K562 (cell line): Measurements from ENCODE around the gene RNF13. TPM values are rescaled to one million over a fixed set of nuclear protein-coding genes. Genes with fewer than 3 reads are reported as not detected.

Source experiments
- ATAC-seq: fragments of 200-7000 bp; cut with Tn5 transposase; 3 replicates; pipeline ENCODE4 v1.9.1; 2020; ENCODE audit warnings: moderate library complexity
- BruUV-seq: library from RNA; stranded (reverse); fragments of 400-500 nt; replicated peaks from 2 replicates; lab custom pipeline; 2021; lab: Mats Ljungman, UMichigan
- CTCF ChIA-PET: fragments of 300-600 bp; formaldehyde crosslinking; extraction: SDS; loops from one replicate; lab custom pipeline; 2021; ENCODE audit warnings: low intra/inter-chr PET ratio; lab: Yijun Ruan, JAX
- POLR2A ChIA-PET: fragments of 300-600, 350-650 bp; sonication (Branson Sonifier 250); formaldehyde crosslinking; extraction: SDS; loops from one replicate; lab custom pipeline; 2021; ENCODE audit warnings: antibody characterized with exemption, inconsistent platforms; lab: Yijun Ruan, JAX
- DNase-seq, 4 experiments: peaks; one replicate each; pipeline versions ENCODE4 v3.0.0 to v3.0.0-alpha.2; 2011 to 2018; ENCODE audit warnings: low spot score in 3 of 4, mixed read lengths in 3 of 4; ENCODE audit errors: extremely low read depth in 1 of 4
- FAIRE-seq: peaks from 2 replicates; lab custom pipeline; 2011; peaks lifted over from hg19 to GRCh38; lab: Jason Lieb, UNC
- H2AFZ ChIP-seq: 2 replicates; pipeline ENCODE4 v1.6.0; 2011; ENCODE audit warnings: low read depth, low read length, control low read depth, inconsistent platforms
- H3K27ac ChIP-seq: fragments of 200-600 bp; 3 replicates; pipeline ENCODE4 v1.8.0; 2011; ENCODE audit warnings: low read depth, mild to moderate bottlenecking, control low read depth, inconsistent platforms, low read length, moderate library complexity, mixed read lengths; ENCODE audit errors: extremely low read depth
- H3K27me3 ChIP-seq, 2 experiments: fragments of 300-600 bp in 1 of 2; 2 replicates in 1 of 2; 3 replicates in 1 of 2; pipeline versions ENCODE4 v1.6.0 to v1.8.0; 2011; ENCODE audit warnings: inconsistent platforms in 2 of 2, low read length in 2 of 2, mild to moderate bottlenecking in 1 of 2, mixed read lengths in 1 of 2, moderate library complexity in 1 of 2; ENCODE audit not compliant: control insufficient read depth in 2 of 2, insufficient read depth in 2 of 2
- H3K36me3 ChIP-seq: fragments of 300-600 bp; 3 replicates; pipeline ENCODE4 v1.8.0; 2011; ENCODE audit warnings: mild to moderate bottlenecking, low read length, inconsistent platforms; ENCODE audit not compliant: control insufficient read depth, insufficient read depth
- H3K4me1 ChIP-seq, 2 experiments: fragments of 200-600 bp in 1 of 2; replicated peaks in 1 of 2; 2 replicates in 1 of 2; 3 replicates in 1 of 2; pipeline versions ENCODE4 v1.5.1 to v1.8.0; 2011; ENCODE audit warnings: inconsistent platforms in 2 of 2, low read length in 2 of 2, mild to moderate bottlenecking in 1 of 2, mixed read lengths in 1 of 2, moderate library complexity in 1 of 2; ENCODE audit not compliant: control insufficient read depth in 2 of 2, insufficient read depth in 2 of 2
- H3K4me2 ChIP-seq: 2 replicates; pipeline ENCODE4 v1.6.1; 2011; ENCODE audit warnings: low read length, control low read depth, inconsistent platforms, mixed read lengths; ENCODE audit not compliant: insufficient read depth
- H3K4me3 ChIP-seq: fragments of 200-600 bp; sonication (generic), shearing (Covaris generic); 2 replicates; pipeline ENCODE4 v1.5.1; 2016; ENCODE audit warnings: control low read depth, inconsistent platforms
- H3K79me2 ChIP-seq: fragments of 200-600 bp; 3 replicates; pipeline ENCODE4 v1.8.0; 2011; ENCODE audit warnings: low read length, inconsistent platforms; ENCODE audit not compliant: control insufficient read depth, insufficient read depth
- H3K9ac ChIP-seq, 2 experiments: 2 replicates each; pipeline versions ENCODE4 v1.6.0 to v1.6.1; 2011; ENCODE audit warnings: low read depth in 2 of 2, low read length in 2 of 2, control low read depth in 1 of 2, inconsistent platforms in 1 of 2, mild to moderate bottlenecking in 1 of 2, mixed read lengths in 1 of 2; ENCODE audit not compliant: insufficient read depth in 1 of 2
- H3K9me1 ChIP-seq: one replicate; pipeline ENCODE4 v1.6.0; 2011; ENCODE audit warnings: inconsistent platforms, mild to moderate bottlenecking, low read length, moderate library complexity; ENCODE audit not compliant: control insufficient read depth, insufficient read depth
- H3K9me3 ChIP-seq: replicated peaks from 2 replicates; pipeline ENCODE4 v1.5.1; 2011; ENCODE audit warnings: low read depth, low read length, inconsistent platforms; ENCODE audit not compliant: control insufficient read depth, insufficient read depth
- H4K20me1 ChIP-seq: replicated peaks from 2 replicates; pipeline ENCODE4 v1.6.1; 2011; ENCODE audit warnings: low read length, inconsistent platforms, mixed read lengths; ENCODE audit not compliant: control insufficient read depth, insufficient read depth
- CHAMP1 ChIP-seq: fragments of 450-650 bp; IDR thresholded peaks from 2 replicates; pipeline ENCODE4 v1.6.1; 2016; ENCODE audit warnings: mild to moderate bottlenecking
- ELK3 ChIP-seq: fragments of 450-650 bp; formaldehyde crosslinking; IDR thresholded peaks from 2 replicates; pipeline ENCODE4 v1.4.0; 2020; ENCODE audit warnings: mild to moderate bottlenecking
- HIVEP1 ChIP-seq: fragments of 250-450 bp; sonication (Bioruptor Pico); IDR thresholded peaks from 2 replicates; pipeline ENCODE4 v1.4.0; 2020; ENCODE audit warnings: mild to moderate bottlenecking
- LARP7 ChIP-seq: fragments of 450-650 bp; IDR thresholded peaks from 2 replicates; pipeline ENCODE4 v1.6.1; 2016
- NR2F6 ChIP-seq: fragments of 450-650 bp; formaldehyde crosslinking; IDR thresholded peaks from 2 replicates; pipeline ENCODE4 v1.4.0; 2020; ENCODE audit warnings: mild to moderate bottlenecking
- POLR2H ChIP-seq: IDR thresholded peaks from 2 replicates; pipeline ENCODE4 v1.6.1; 2016; ENCODE audit warnings: missing genetic modification characterization, low read depth, mild to moderate bottlenecking, control low read depth, missing compliant biosample characterization, moderate library complexity
- PRMT5 ChIP-seq: sonication (generic); formaldehyde crosslinking; IDR thresholded peaks from 2 replicates; pipeline ENCODE4 v1.5.0; 2020; ENCODE audit warnings: missing genetic modification reagents
- RBM39 ChIP-seq: fragments of 200-400 bp; formaldehyde crosslinking; optimal IDR thresholded peaks from 2 replicates; pipeline ENCODE3; 2018; ENCODE audit warnings: low read depth, low read length
- RNF2 ChIP-seq: sonication (generic); IDR thresholded peaks from 2 replicates; pipeline ENCODE4 v1.6.1; 2016
- TAF1 ChIP-seq: IDR thresholded peaks from 2 replicates; pipeline ENCODE4 v1.6.1; 2011; ENCODE audit warnings: mild to moderate bottlenecking, low read length, moderate library complexity; ENCODE audit not compliant: insufficient read depth, control insufficient read depth, severe bottlenecking; ENCODE audit errors: extremely low read depth
- ZBTB2 ChIP-seq: fragments of 450-650 bp; IDR thresholded peaks from 2 replicates; pipeline ENCODE4 v1.6.1; 2016; ENCODE audit warnings: antibody characterized with exemption
- ZNF699 ChIP-seq: fragments of 250-450 bp; sonication (Bioruptor Pico); IDR thresholded peaks from 2 replicates; pipeline ENCODE4 v1.8.0; 2021; ENCODE audit warnings: mild to moderate bottlenecking, moderate library complexity; ENCODE audit not compliant: insufficient replicate concordance
- ZNF76 ChIP-seq: fragments of 250-450 bp; sonication (Bioruptor Pico); IDR thresholded peaks from 2 replicates; pipeline ENCODE4 v1.4.0; 2020; ENCODE audit warnings: mild to moderate bottlenecking, moderate library complexity, borderline replicate concordance
- WGBS: fragments of 100-300 bp; shearing (Covaris generic); methylation state at CpG from one replicate; pipeline ENCODE4 v1.1.6; 2016; ENCODE audit warnings: low coverage, mixed read lengths; ENCODE audit not compliant: insufficient coverage; ENCODE audit errors: missing lambda C conversion rate; 5-methylcytosine and 5-hydroxymethylcytosine counted together
- in situ Hi-C: fragments of 300-500 bp; cut with MboI; formaldehyde crosslinking; loops from 4 replicates; pipeline ENCODE4 v1.15.0; 2018; ENCODE audit warnings: inconsistent platforms, mixed read lengths
- intact Hi-C: fragments of 100-400 bp; cut with micrococcal nuclease; formaldehyde crosslinking; loops from 2 replicates; pipeline ENCODE4 v1.14.2; 2022
- polyA plus RNA-seq, 8 experiments: library from polyadenylated mRNA; depleted of rRNA in 4 of 8; stranded (reverse) in 5 of 8; unstranded in 3 of 8; fragments of >200 nt; fragmentation: Nextera tagmentation in 2 of 8; fragmentation: Illumina TruSeq in 1 of 8; extraction: Ambion mirVana in 2 of 8; extraction: Trizol in 1 of 8; gene quantifications; 2 replicates each; pipeline versions ENCODE4 v1.2.1 to v1.2.3, GENCODE V29; 2011 to 2014; ENCODE audit warnings: inconsistent platforms in 1 of 8, missing spikeins in 1 of 8
- total RNA-seq, 7 experiments: library from RNA; depleted of rRNA in 6 of 7; stranded (reverse); fragments of >200 nt in 6 of 7; fragmentation: Illumina TruSeq in 2 of 7; extraction: Trizol in 2 of 7; gene quantifications; 2 replicates each; pipeline versions ENCODE4 v1.2.1 to v1.2.3, GENCODE V29; 2011 to 2021; ENCODE audit warnings: low replicate concordance in 1 of 7

RNF13 gene
- total and polyA plus RNA-seq, 9 of the 15 experiments (the other 6 are each of a cell fraction or from before 2014, with no cell fraction given) = 12.7 to 35.8 (median 18.9) TPM

GRCh38 chr3:149796026-149796425, 17.0 kb upstream of the RNF13 start:
- no peak overlapping the region for H3K9ac ChIP-seq
- H3K4me2 ChIP-seq = no peak overlapping the region
- no peak overlapping the region for H2AFZ ChIP-seq
- intact Hi-C loops = no loop called here
- H4K20me1 ChIP-seq = no peaks in the 10 kb centered on the region
- H3K79me2 ChIP-seq = no peaks in the 10 kb centered on the region
- H3K4me1 ChIP-seq = no peaks in the 10 kb centered on the region
- DNase-seq (no peak), ATAC-seq (no peak), FAIRE-seq (no peak)
- H3K4me3 ChIP-seq = no peak overlapping the region
- no peak overlapping the region for H3K27ac ChIP-seq
- peaks cover 0 to 4% of the 10 kb centered on the region in 2 experiments; a peak in 1 of 5 replicates for H3K27me3 ChIP-seq
- in situ Hi-C loops = no loop called here
- H3K9me1 ChIP-seq = no peaks in the 10 kb centered on the region
- CTCF ChIA-PET = no interaction called here
- no TSS peak for BruUV-seq
- TF ChIP-seq ELK3 (CRISPR knock-in tag) (no peak), LARP7 (no peak)
- no peaks in the 10 kb centered on the region for H3K9me3 ChIP-seq
- POLR2A ChIA-PET = no interaction called here
- no peaks in the 10 kb centered on the region for H3K36me3 ChIP-seq
- WGBS = 6% methylated on average over 1 of the region's 1 CpG

- CTCF ChIA-PET = no interaction called here
- Histone ChIP-seq H2AFZ (no peak overlapping the region), H3K4me1 (no peaks in the 10 kb centered on the region), H3K36me3 (no peaks in the 10 kb centered on the region), H3K9ac (no peak overlapping the region), H3K9me3 (no peaks in the 10 kb centered on the region), H3K79me2 (no peaks in the 10 kb centered on the region), H3K4me3 (no peak overlapping the region), H3K4me2 (no peak overlapping the region), H4K20me1 (no peaks in the 10 kb centered on the region), H3K27me3 (no peaks in the 10 kb centered on the region), H3K9me1 (no peaks in the 10 kb centered on the region), H3K27ac (no peak overlapping the region)
- in situ Hi-C loops (no loop called here), intact Hi-C loops (no loop called here)
- BruUV-seq = no TSS peak
- FAIRE-seq (no peak), ATAC-seq (no peak), DNase-seq (no peak)
- POLR2A ChIA-PET = interaction anchor here (0.6 to 0.9 kb wide), 2 partner anchors 9 to 12 kb away, joined by 3 read pairs; no protein-coding TSS in a partner anchor
- no peak for TF ChIP-seq RNF2
- TF ChIP-seq POLR2H = no peak
- TF ChIP-seq RBM39 = no peak
- TF ChIP-seq HIVEP1 (CRISPR knock-in tag) = no peak
- TF ChIP-seq ZBTB2 = no peak
- no peak for TF ChIP-seq PRMT5 (CRISPR knock-in tag)
- TF ChIP-seq ZNF76 (CRISPR knock-in tag) = no peak
- no peak for TF ChIP-seq TAF1
- no peak for TF ChIP-seq CHAMP1
- no peak for TF ChIP-seq ZNF699
- no peak for TF ChIP-seq NR2F6 (CRISPR knock-in tag)
- 13% methylated on average over 8 of the region's 8 CpGs for WGBS
Observed at GRCh38 chr3:149800693-149801092, 12.3 kb upstream of the RNF13 start.
